Trophoblast cell (in vitro differentiated cells and primary cell): ENCODE data around the gene EOGT.
A peak's percentile ranks its signal among the peaks of the same experiment; 100 is the strongest.

Experiments
- DNase-seq, 2 donors: peaks; one replicate each; pipeline ENCODE4 v3.0.0-alpha.2; 2016
- H2AFZ ChIP-seq: 2 replicates; pipeline ENCODE4 v1.6.1; 2013; ENCODE audit warnings: low read length, moderate library complexity, mild to moderate bottlenecking; ENCODE audit not compliant: insufficient read depth, poor library complexity
- H2AK5ac ChIP-seq: 2 replicates; pipeline ENCODE4 v1.6.1; 2013; ENCODE audit warnings: mild to moderate bottlenecking, low read length
- H2BK120ac ChIP-seq: 2 replicates; pipeline ENCODE4 v1.6.1; 2013; ENCODE audit warnings: low read length, mild to moderate bottlenecking, moderate library complexity; ENCODE audit not compliant: insufficient read depth, poor library complexity
- H2BK12ac ChIP-seq: 2 replicates; pipeline ENCODE4 v1.6.1; 2013; ENCODE audit warnings: mild to moderate bottlenecking, low read length, moderate library complexity
- H2BK5ac ChIP-seq: 2 replicates; pipeline ENCODE4 v1.6.1; 2013; ENCODE audit warnings: low read length, low read depth, moderate library complexity, mild to moderate bottlenecking; ENCODE audit not compliant: poor library complexity
- H3K14ac ChIP-seq: 2 replicates; pipeline ENCODE4 v1.6.1; 2013; ENCODE audit warnings: mild to moderate bottlenecking, low read length
- H3K18ac ChIP-seq: 2 replicates; pipeline ENCODE4 v1.6.1; 2013; ENCODE audit warnings: mild to moderate bottlenecking, low read length
- H3K23ac ChIP-seq: 2 replicates; pipeline ENCODE4 v1.6.1; 2013; ENCODE audit warnings: low read length
- H3K27ac ChIP-seq: 2 replicates; pipeline ENCODE4 v1.5.1; 2013; ENCODE audit warnings: low read depth, mild to moderate bottlenecking, inconsistent platforms, low read length, moderate library complexity
- H3K27me3 ChIP-seq: 2 replicates; pipeline ENCODE4 v1.6.1; 2013; ENCODE audit warnings: inconsistent platforms, mild to moderate bottlenecking, low read length, moderate library complexity; ENCODE audit not compliant: insufficient read depth
- H3K36me3 ChIP-seq, 2 experiments: 1 replicate in 1 of 2; 2 replicates in 1 of 2; pipeline ENCODE4 v1.6.1; 2013; ENCODE audit warnings: low read length in 2 of 2, mild to moderate bottlenecking in 2 of 2, moderate library complexity in 1 of 2; ENCODE audit not compliant: insufficient read depth in 2 of 2, control insufficient read depth in 1 of 2
- H3K4ac ChIP-seq: 2 replicates; pipeline ENCODE4 v1.6.1; 2013; ENCODE audit warnings: low read depth, mild to moderate bottlenecking, low read length, moderate library complexity
- H3K4me1 ChIP-seq, 2 experiments: 1 replicate in 1 of 2; 2 replicates in 1 of 2; pipeline ENCODE4 v1.6.1; 2013; ENCODE audit warnings: low read length in 2 of 2, mild to moderate bottlenecking in 2 of 2, moderate library complexity in 1 of 2; ENCODE audit not compliant: insufficient read depth in 2 of 2, control insufficient read depth in 1 of 2
- H3K4me2 ChIP-seq: 2 replicates; pipeline ENCODE4 v1.6.1; 2013; ENCODE audit warnings: inconsistent platforms, mild to moderate bottlenecking, low read length, moderate library complexity
- H3K4me3 ChIP-seq: 2 replicates; pipeline ENCODE4 v1.5.1; 2013; ENCODE audit warnings: mild to moderate bottlenecking, low read depth, low read length, inconsistent platforms
- H3K79me1 ChIP-seq: one replicate; pipeline ENCODE4 v1.6.1; 2013; ENCODE audit warnings: low read length
- H3K79me2 ChIP-seq: 2 replicates; pipeline ENCODE4 v1.6.1; 2013; ENCODE audit warnings: low read length, mild to moderate bottlenecking; ENCODE audit not compliant: control insufficient read depth, insufficient read depth, poor library complexity
- H3K9ac ChIP-seq: 2 replicates; pipeline ENCODE4 v1.6.1; 2013; ENCODE audit warnings: mild to moderate bottlenecking, low read length
- H3K9me3 ChIP-seq: 2 replicates; pipeline ENCODE4 v1.6.1; 2013; ENCODE audit warnings: low read depth, mild to moderate bottlenecking, control low read depth, inconsistent platforms, low read length; ENCODE audit not compliant: insufficient read depth
- H4K12ac ChIP-seq: 2 replicates; pipeline ENCODE4 v1.6.1; 2013; ENCODE audit warnings: low read depth, mild to moderate bottlenecking, low read length, moderate library complexity
- H4K8ac ChIP-seq: 2 replicates; pipeline ENCODE4 v1.6.1; 2013; ENCODE audit warnings: low read depth, mild to moderate bottlenecking, low read length, moderate library complexity
- H4K91ac ChIP-seq: one replicate; pipeline ENCODE4 v1.6.1; 2013; ENCODE audit warnings: low read depth, mild to moderate bottlenecking, low read length, moderate library complexity
- WGBS: extraction: QIAGEN DNeasy Blood & Tissue Kit; methylation state at CpG from one replicate; pipeline ENCODE4 v1.1.7; 2013; ENCODE audit warnings: missing lambda C conversion rate; ENCODE audit not compliant: insufficient read length, insufficient coverage; ENCODE audit errors: extremely low coverage; 5-methylcytosine and 5-hydroxymethylcytosine counted together

Gene EOGT

DNA sequence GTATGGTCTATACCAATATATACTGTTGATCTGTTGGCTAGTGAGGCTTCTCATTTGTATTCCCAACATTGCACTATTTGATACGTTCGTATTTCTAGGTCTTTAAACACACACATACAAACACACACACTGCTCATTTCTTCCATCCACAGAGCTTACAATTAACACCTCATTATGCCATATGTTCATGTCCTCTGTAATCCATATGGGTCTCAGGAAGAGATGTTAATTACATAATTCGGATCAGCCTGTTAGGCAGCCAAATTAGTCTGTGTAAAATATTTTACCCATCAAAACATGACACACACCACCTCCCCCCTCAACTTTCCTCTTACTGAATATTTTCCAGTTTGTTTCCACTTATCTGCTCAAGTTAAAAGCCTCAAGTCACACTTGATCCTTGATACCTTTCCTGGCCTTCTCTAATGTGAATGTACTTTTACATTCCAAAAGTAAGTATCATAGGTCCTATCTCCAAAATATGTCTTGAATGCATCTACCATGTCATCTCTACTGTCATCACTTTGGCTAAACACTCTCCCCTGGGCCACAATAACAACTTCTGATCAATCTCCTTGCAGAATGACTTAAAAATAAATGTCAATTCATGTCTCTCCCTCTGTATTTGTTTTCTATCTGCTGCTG is 28.2 kb downstream of the EOGT start:
- no CpG with 5 or more reads among the region's 3 CpGs for WGBS
- no peak overlapping the region for H3K9ac ChIP-seq
- peak in 1 of 2 donors; percentile 70 for DNase-seq
- no peak overlapping the region for H2BK12ac ChIP-seq
- H3K4me1 ChIP-seq: no peaks in the 10 kb centered on the region
- H4K91ac ChIP-seq: no peak overlapping the region
- no peak overlapping the region for H3K23ac ChIP-seq
- no peak overlapping the region for H2AK5ac ChIP-seq
- H3K27me3 ChIP-seq: no peaks in the 10 kb centered on the region
- no peaks in the 10 kb centered on the region for H3K9me3 ChIP-seq
- H3K14ac ChIP-seq: no peak overlapping the region
- no peaks in the 10 kb centered on the region for H3K79me2 ChIP-seq
- H3K36me3 ChIP-seq: peaks cover 13 to 39% of the 10 kb centered on the region in 2 experiments
- no peak overlapping the region for H3K18ac ChIP-seq
- no peak overlapping the region for H4K8ac ChIP-seq
- no peak overlapping the region for H2BK120ac ChIP-seq
- no peak overlapping the region for H3K4me2 ChIP-seq
- no peaks in the 10 kb centered on the region for H3K79me1 ChIP-seq
- no peak overlapping the region for H3K4ac ChIP-seq
- no peak overlapping the region for H4K12ac ChIP-seq
- H3K27ac ChIP-seq: no peak overlapping the region
- H3K4me3 ChIP-seq: no peak overlapping the region
- H2AFZ ChIP-seq: no peak overlapping the region
- no peak overlapping the region for H2BK5ac ChIP-seq

DNA sequence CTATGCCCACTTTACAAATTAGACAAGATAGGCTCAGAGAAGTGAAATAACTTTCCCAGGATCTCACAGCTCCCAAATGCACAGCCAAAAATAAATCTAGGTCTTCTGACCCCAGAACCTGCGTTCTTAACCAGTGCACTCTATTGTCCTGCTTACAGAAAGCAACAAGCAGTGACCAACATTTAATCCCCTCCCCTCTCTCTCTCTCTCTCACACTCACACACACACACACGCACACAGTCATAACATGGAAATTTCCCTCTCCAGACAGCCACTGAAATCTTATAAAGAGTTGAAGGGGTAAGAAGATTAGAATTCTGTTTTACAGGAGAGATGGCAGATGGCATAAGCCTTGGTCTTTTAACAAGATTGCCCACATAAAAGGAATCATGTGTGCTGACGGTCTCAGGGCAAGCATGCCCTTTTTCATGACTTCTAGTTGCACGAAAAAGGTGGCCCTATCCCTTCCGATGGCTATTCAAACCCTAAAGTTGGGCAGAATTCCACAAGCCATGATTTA is 29.4 kb downstream of the EOGT start:
- no CpG with 5 or more reads among the region's 5 CpGs for WGBS
- H3K36me3 ChIP-seq: peaks cover 13 to 41% of the 10 kb centered on the region in 2 experiments
- DNase-seq: no peak
- no peak overlapping the region for H4K12ac ChIP-seq
- H2BK12ac ChIP-seq: no peak overlapping the region
- H3K18ac ChIP-seq: no peak overlapping the region
- H3K4me1 ChIP-seq: no peaks in the 10 kb centered on the region
- no peak overlapping the region for H3K4ac ChIP-seq
- no peaks in the 10 kb centered on the region for H3K79me2 ChIP-seq
- H3K79me1 ChIP-seq: no peaks in the 10 kb centered on the region
- H4K91ac ChIP-seq: no peak overlapping the region
- H3K9ac ChIP-seq: no peak overlapping the region
- H3K27ac ChIP-seq: no peak overlapping the region
- no peak overlapping the region for H3K23ac ChIP-seq
- no peak overlapping the region for H4K8ac ChIP-seq
- H2BK120ac ChIP-seq: no peak overlapping the region
- no peak overlapping the region for H3K4me3 ChIP-seq
- H3K27me3 ChIP-seq: no peaks in the 10 kb centered on the region
- no peaks in the 10 kb centered on the region for H3K9me3 ChIP-seq
- H2AFZ ChIP-seq: no peak overlapping the region
- H2AK5ac ChIP-seq: no peak overlapping the region
- H2BK5ac ChIP-seq: no peak overlapping the region
- no peak overlapping the region for H3K14ac ChIP-seq
- no peak overlapping the region for H3K4me2 ChIP-seq

DNA sequence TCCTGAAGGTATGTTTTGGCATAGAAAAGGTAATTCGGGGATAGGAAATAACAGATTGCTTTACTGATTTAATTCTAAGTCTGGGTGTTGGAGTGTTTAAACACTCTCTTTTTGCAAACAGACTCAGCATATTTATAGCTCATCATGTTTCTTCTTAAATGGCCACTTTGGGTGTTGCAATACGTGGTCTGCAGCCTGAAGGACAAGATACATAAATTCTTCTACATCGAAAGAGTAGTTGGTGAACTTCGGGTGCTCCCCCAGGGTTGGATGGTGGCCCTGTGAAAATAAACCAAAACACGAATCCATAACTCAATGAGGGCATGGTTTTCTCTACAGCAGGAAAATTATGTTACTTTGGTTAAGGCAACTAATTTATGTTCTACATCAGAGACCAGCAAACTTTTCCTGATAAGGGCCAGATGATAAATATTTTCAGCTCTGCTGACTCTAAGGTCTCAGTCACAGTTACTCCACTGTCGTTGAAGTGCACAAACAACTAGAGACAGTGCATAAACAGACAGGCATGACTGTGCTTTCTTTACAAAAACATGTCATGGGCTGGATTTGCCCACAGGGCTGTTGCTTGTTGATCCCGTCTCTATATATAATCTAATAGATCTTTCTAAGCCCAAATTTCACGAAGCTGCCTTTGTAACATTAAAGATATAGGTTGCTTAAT is 35.9 kb downstream of the EOGT start:
- Histone ChIP-seq H3K9me3 (no peaks in the 10 kb centered on the region), H3K9ac (no peak overlapping the region), H3K4me2 (no peak overlapping the region), H4K8ac (no peak overlapping the region), H3K18ac (no peak overlapping the region), H2BK120ac (no peak overlapping the region), H3K27me3 (no peaks in the 10 kb centered on the region), H2AK5ac (no peak overlapping the region), H2BK5ac (no peak overlapping the region), H4K12ac (no peak overlapping the region), H2BK12ac (no peak overlapping the region), H3K36me3 (peaks cover 8 to 23% of the 10 kb centered on the region in 2 experiments), H4K91ac (no peak overlapping the region), H3K14ac (no peak overlapping the region), H3K4me1 (no peaks in the 10 kb centered on the region), H2AFZ (no peak overlapping the region), H3K27ac (no peak overlapping the region), H3K23ac (no peak overlapping the region), H3K79me1 (no peaks in the 10 kb centered on the region), H3K4ac (no peak overlapping the region), H3K4me3 (no peak overlapping the region), H3K79me2 (no peaks in the 10 kb centered on the region)
- DNase-seq: no peak
- no CpG with 5 or more reads among the region's 8 CpGs for WGBS

DNA sequence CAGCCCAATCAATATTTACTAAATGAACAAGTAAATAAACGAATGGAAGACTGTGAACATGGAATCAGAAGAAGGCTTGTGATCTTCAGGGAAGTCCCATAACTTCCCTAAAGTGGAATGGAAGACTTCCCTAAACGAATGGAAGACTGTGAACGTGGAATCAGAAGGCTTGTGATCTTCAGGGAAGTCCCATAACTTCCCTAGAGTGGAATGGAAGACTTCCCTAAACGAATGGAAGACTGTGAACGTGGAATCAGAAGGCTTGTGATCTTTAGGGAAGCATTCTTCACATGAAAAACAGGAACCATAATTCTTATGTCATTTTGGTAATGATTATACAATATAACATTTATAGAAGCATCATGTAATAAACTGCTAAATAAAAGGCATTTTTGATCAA is 38.8 kb downstream of the EOGT start:
- H3K4me2 ChIP-seq: no peak overlapping the region
- H3K4me1 ChIP-seq: no peaks in the 10 kb centered on the region
- no peak overlapping the region for H2AFZ ChIP-seq
- H3K9ac ChIP-seq: no peak overlapping the region
- H3K18ac ChIP-seq: no peak overlapping the region
- H3K79me2 ChIP-seq: no peaks in the 10 kb centered on the region
- DNase-seq: peak in 1 of 2 donors; percentile 14
- H3K4me3 ChIP-seq: no peak overlapping the region
- H3K79me1 ChIP-seq: no peaks in the 10 kb centered on the region
- no peak overlapping the region for H2BK120ac ChIP-seq
- no peak overlapping the region for H2AK5ac ChIP-seq
- no peaks in the 10 kb centered on the region for H3K27me3 ChIP-seq
- H4K91ac ChIP-seq: no peak overlapping the region
- H2BK12ac ChIP-seq: no peak overlapping the region
- peaks cover 0 to 10% of the 10 kb centered on the region in 2 experiments for H3K36me3 ChIP-seq
- no peak overlapping the region for H3K14ac ChIP-seq
- H3K23ac ChIP-seq: no peak overlapping the region
- no peak overlapping the region for H3K27ac ChIP-seq
- H3K4ac ChIP-seq: no peak overlapping the region
- no peaks in the 10 kb centered on the region for H3K9me3 ChIP-seq
- no peak overlapping the region for H4K12ac ChIP-seq
- no peak overlapping the region for H2BK5ac ChIP-seq
- WGBS: no CpG with 5 or more reads among the region's 5 CpGs
- no peak overlapping the region for H4K8ac ChIP-seq
